Pulmonary artery endothelial cell (primary cell): ENCODE data around the gene UBA7. TPM values are rescaled to one million over a fixed set of nuclear protein-coding genes. Genes with fewer than 3 reads are reported as not detected.
"Not testable (repeated sequence)": the region's sequence is repeated elsewhere in the genome, so short reads cannot be mapped to it uniquely, and the experiment has no call there.

ENCODE experiments used
- DNase-seq: peaks from one replicate; pipeline ENCODE4 v3.0.0-alpha.2; 2011; ENCODE audit warnings: low read depth, low spot score
- total RNA-seq: library from RNA; depleted of rRNA; stranded (reverse); fragments of >200 nt; gene quantifications from 2 replicates; pipeline ENCODE4 v1.2.3, GENCODE V29; 2014

UBA7 gene
- total RNA-seq, 1 donor from 2014 or later, result 29.5 TPM

DNA sequence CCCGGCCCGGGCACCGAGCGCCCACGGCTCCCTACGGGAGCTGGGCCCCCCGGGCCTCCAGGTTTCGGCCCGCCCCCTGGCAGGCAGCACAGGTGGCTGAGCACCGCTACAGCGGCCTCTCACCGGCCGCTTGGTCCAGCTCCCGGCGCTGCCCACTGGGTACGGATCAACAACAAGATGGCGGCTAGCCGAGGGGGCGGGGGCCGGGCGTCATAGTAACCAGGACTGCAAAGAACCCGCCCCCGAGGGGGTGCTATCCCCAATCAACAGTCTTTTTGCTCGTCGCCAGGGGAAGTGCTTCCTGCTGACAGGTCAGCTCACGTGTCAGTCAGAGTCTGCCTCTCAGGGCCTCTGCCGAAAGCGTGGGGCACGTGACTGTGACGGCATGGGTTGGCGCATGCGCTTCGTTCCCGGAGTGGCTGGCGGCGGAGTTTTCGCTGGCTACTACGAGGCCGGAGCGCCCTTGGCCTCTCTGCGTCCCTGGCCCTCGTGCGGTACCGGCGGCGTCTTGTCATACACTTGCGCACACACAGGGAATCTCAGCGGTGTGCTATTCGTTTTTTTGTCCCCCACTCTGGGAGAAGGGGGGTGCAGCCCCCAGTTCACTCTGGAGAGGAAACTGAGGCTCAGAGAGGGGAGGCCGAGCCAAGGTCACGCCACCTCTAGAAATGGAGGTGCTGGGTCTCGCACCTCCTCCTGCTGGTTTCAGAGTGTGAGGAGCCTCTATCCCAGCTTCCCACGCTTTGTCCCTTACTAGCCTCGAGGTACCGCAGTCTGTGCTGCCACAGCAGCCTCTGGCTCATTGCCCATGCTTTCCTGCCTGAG is 27.2 kb downstream of the UBA7 start, which contains the start of gene IP6K1:
TSS of gene IP6K1 (minus strand) at position 186 of the 825 bp plus-strand sequence. CDS start 38,502 bp downstream, outside the sequence.
- DNase-seq, result peak; percentile 100

- DNase-seq, result no peak
Observed at GRCh38 chr3:49785565-49786356, 28.0 kb downstream of the UBA7 start.

GRCh38 chr3:49782277-49782676 is 31.5 kb downstream of the UBA7 start:
- DNase-seq, result not testable (repeated sequence)

DNA sequence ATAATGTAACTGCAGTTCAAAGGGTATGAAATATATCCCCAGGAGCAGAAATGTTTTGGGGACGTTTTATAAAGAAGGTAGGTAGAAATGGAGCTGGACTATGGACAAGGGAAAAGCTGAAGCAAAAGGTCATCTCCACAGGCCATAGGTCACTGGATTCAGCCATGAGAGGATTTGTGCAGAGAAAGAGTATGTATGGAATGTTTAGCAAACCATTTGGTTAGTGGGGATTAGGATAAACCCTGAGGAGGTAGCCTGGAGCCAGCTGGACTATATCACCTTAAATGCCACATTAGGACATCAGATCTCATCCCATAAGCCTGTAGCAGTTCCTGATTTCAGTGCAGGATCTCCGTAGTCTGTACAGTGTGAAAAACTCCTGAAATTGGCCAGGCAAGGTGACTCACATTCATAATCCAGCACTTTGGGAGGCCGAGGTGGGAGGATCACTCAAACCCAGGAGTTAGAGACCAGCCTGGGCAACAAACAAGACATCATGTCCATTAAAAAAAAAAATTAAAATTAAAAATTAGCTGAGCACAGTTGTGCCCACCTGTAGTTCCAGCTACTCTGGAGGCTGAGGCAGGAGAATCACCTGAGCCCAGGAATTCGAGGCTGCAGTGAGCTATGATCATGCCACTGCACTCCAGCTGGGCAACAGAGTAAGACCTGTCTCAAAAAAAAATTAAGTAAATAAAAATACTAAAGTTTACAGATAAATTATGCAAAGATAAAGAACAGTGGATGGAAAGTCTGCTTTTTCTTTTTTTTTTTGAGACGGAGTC is 32.1 kb downstream of the UBA7 start:
- DNase-seq, result no peak

GRCh38 chr3:49780975-49781365 is 32.8 kb downstream of the UBA7 start:
- not testable (repeated sequence) for DNase-seq

- no peak for DNase-seq
Observed at GRCh38 chr3:49780080-49780974, 33.4 kb downstream of the UBA7 start.

DNA sequence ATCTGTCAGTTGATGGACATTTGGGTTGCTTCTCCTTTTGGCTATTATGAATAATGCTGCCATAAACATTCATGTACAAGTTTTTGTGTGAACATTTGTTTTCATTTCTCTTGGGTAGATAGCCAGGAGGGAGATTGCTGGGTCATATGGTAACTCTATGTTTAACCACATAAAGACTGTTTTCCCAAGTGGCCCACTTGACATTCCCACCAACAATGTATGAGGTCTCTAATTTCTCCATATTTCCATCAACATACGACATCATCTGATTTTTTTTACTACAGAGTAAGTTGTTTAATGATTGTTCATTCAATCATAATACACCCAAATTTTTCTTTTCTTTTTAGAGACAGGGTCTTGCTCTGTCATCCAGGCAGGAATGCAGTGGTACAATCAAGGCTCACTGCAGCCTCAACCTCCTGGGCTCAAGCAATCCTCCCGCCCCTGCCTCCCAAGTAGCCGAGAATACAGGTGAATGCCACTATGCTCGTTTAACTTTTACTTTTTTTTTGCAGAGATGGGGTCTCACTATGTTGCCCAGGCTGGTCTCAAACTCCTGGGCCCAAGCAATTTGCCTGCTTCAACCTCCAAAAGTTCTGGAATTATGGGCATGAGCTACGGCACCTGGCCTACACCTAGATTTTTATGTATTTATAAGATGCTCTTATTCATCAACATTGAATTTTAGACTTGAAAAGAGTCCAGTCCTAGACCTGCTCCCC is 34.2 kb downstream of the UBA7 start:
- no peak for DNase-seq

- not testable (repeated sequence) for DNase-seq
Observed at GRCh38 chr3:49776101-49776500, 37.7 kb downstream of the UBA7 start.

DNA sequence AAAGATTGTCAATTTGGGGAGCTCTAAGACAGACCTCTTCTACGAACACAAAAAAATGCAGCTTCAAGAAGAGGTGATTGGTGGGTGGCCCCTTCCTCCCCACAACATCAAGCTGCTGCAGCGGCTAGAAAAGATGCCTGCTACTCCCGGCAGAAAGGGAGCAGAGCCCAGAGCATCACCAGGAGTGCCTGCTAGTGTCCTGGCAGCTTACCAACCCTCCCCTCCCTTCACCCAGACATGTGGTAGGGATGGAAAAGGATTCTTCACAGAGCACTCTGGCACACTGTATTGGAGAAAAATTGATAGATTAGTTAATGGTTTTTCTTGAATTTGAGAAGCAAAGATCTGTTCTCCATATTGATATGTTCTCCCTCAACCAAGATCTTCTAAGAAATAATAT is 38.2 kb downstream of the UBA7 start:
- no peak for DNase-seq

DNA sequence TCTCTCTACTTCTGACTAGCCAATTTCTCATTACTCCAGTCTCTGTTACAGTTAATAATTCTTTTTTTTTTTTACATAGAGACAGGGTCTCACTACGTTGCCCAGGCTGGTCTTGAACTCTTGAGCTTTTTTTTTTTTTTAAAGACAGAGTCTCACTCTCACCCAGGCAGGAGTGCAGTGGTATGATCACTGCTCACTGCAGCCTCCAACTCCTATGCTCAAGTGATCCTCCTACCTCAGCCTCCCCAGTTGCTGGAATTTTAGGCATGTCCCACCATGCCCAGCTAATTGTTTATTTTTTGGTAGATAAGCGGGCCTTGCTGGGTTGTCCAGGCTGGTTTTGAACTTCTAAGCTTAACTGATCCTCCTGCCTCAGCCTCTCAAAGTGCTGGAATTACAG is 41.0 kb downstream of the UBA7 start:
- no peak for DNase-seq

- no peak for DNase-seq
Observed at GRCh38 chr3:49771340-49771938, 42.3 kb downstream of the UBA7 start.

DNA sequence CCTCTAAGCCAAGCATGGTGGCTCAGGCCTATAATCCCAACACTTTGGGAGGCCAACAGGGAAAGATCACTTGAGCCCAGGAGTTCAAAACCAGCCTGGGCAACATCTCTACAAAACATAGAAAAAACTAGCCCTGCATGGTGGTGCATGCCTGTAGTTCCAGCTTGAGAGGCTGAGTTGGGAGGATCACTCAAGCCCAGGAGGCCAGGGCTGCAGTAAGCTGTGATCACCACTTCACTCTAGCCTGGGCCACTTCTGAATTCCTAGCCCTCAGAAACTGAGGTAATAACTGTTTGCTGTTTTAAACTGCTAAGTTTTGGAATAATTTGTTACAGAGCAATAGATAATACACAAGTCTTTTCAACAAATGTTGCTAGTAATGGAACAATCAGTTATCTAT is 43.8 kb downstream of the UBA7 start:
- DNase-seq, result no peak

- DNase-seq, result no peak
Observed at GRCh38 chr3:49769286-49769915, 44.4 kb downstream of the UBA7 start.

DNA sequence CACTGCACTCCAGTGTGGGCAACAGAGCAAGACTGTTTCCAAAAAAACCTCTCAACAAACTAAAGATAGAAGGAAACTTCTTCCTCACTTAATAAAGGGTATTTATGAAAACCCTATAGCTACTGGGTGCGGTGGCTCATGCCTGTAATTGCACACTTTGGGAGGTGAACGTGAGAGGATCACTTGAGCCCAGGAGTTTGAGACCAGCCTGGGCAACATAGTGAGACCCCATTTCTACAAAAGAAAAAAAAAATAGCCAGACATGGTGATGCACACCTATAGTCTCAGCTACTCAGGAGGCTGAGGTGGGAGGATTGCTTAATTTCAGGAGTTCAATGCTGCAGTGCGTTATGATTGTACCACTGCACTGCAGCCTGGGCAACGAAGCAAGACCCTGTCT is 49.8 kb downstream of the UBA7 start:
- DNase-seq, result no peak

DNA sequence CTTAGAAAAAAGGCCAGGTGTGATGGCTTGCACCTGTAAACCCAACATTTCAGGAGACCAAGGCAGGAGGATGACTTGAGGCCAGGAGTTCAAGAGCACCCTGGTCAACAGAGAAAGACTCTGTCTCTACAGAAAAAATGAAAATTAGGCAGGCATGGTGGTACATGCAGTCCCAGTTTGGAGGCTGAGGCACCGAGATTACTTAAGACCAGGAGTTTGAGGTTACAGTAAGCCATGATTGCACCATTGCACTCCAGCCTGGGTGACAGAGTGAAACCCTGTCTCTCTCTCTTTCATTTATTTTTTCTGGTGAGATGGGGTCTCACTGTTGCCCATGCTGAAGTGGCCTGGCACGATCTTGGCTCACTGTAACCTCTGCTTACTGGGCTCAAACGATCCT is 52.1 kb downstream of the UBA7 start:
- DNase-seq, result no peak

DNA sequence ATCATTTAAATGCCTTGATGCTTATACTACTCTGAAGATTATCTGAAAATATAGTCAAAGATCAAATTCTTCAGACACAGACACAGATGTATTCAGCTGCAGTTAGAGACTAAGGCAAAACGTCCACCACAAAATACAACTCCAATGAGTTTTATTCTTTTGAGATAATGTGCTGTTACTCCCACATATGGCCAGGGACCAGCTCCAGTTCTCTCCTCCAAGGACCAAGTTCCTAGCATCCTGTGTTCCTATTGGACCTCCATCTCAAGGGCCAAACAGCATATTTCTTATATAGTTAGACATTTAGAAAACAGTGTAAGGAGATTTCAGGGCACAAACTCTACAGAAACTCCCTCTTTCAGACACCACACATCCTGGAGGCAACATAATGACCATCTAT is 54.5 kb downstream of the UBA7 start:
- DNase-seq, result no peak

GRCh38 chr3:49757197-49757596 is 56.6 kb downstream of the UBA7 start:
- no peak for DNase-seq

DNA sequence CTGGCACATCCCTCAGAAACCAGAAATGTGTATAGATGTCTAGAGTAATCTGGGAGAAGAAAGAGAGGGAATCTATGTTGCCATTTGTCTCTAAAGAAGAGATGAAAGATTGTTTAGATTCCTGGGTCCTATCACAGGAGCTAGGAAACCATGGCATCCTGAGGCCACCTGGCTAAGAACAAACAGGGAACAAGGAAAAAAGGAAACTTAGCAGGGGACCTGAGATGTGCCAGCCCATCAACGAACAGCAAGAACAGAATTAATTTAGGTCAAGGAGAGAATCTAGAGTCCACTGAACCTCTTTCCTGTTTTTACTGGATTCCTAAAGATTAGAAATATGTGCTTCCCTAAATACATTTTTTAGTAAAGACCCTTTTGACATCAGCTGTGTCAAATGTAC is 57.7 kb downstream of the UBA7 start:
- no peak for DNase-seq
